K562 (cell line): Measurements from ENCODE around the gene IL12RB1. TPM values are rescaled to one million over a fixed set of nuclear protein-coding genes. Genes with fewer than 3 reads are reported as not detected.
A peak's percentile ranks its signal among the peaks of the same experiment; 100 is the strongest.

Source experiments
- ATAC-seq: fragments of 200-7000 bp; cut with Tn5 transposase; 3 replicates; pipeline ENCODE4 v1.9.1; 2020; ENCODE audit warnings: moderate library complexity
- BruUV-seq: library from RNA; stranded (reverse); fragments of 400-500 nt; replicated peaks from 2 replicates; lab custom pipeline; 2021; lab: Mats Ljungman, UMichigan
- CTCF ChIA-PET: fragments of 300-600 bp; formaldehyde crosslinking; extraction: SDS; loops from one replicate; lab custom pipeline; 2021; ENCODE audit warnings: low intra/inter-chr PET ratio; lab: Yijun Ruan, JAX
- POLR2A ChIA-PET: fragments of 300-600, 350-650 bp; sonication (Branson Sonifier 250); formaldehyde crosslinking; extraction: SDS; loops from one replicate; lab custom pipeline; 2021; ENCODE audit warnings: antibody characterized with exemption, inconsistent platforms; lab: Yijun Ruan, JAX
- DNase-seq, 4 experiments: peaks; one replicate each; pipeline versions ENCODE4 v3.0.0 to v3.0.0-alpha.2; 2011 to 2018; ENCODE audit warnings: low spot score in 3 of 4, mixed read lengths in 3 of 4; ENCODE audit errors: extremely low read depth in 1 of 4
- FAIRE-seq: peaks from 2 replicates; lab custom pipeline; 2011; peaks lifted over from hg19 to GRCh38; lab: Jason Lieb, UNC
- H2AFZ ChIP-seq: 2 replicates; pipeline ENCODE4 v1.6.0; 2011; ENCODE audit warnings: low read depth, low read length, control low read depth, inconsistent platforms
- H3K27ac ChIP-seq: fragments of 200-600 bp; 3 replicates; pipeline ENCODE4 v1.8.0; 2011; ENCODE audit warnings: low read depth, mild to moderate bottlenecking, control low read depth, inconsistent platforms, low read length, moderate library complexity, mixed read lengths; ENCODE audit errors: extremely low read depth
- H3K27me3 ChIP-seq, 2 experiments: fragments of 300-600 bp in 1 of 2; 2 replicates in 1 of 2; 3 replicates in 1 of 2; pipeline versions ENCODE4 v1.6.0 to v1.8.0; 2011; ENCODE audit warnings: inconsistent platforms in 2 of 2, low read length in 2 of 2, mild to moderate bottlenecking in 1 of 2, mixed read lengths in 1 of 2, moderate library complexity in 1 of 2; ENCODE audit not compliant: control insufficient read depth in 2 of 2, insufficient read depth in 2 of 2
- H3K36me3 ChIP-seq: fragments of 300-600 bp; 3 replicates; pipeline ENCODE4 v1.8.0; 2011; ENCODE audit warnings: mild to moderate bottlenecking, low read length, inconsistent platforms; ENCODE audit not compliant: control insufficient read depth, insufficient read depth
- H3K4me1 ChIP-seq, 2 experiments: fragments of 200-600 bp in 1 of 2; replicated peaks in 1 of 2; 2 replicates in 1 of 2; 3 replicates in 1 of 2; pipeline versions ENCODE4 v1.5.1 to v1.8.0; 2011; ENCODE audit warnings: inconsistent platforms in 2 of 2, low read length in 2 of 2, mild to moderate bottlenecking in 1 of 2, mixed read lengths in 1 of 2, moderate library complexity in 1 of 2; ENCODE audit not compliant: control insufficient read depth in 2 of 2, insufficient read depth in 2 of 2
- H3K4me2 ChIP-seq: 2 replicates; pipeline ENCODE4 v1.6.1; 2011; ENCODE audit warnings: low read length, control low read depth, inconsistent platforms, mixed read lengths; ENCODE audit not compliant: insufficient read depth
- H3K4me3 ChIP-seq: fragments of 200-600 bp; sonication (generic), shearing (Covaris generic); 2 replicates; pipeline ENCODE4 v1.5.1; 2016; ENCODE audit warnings: control low read depth, inconsistent platforms
- H3K79me2 ChIP-seq: fragments of 200-600 bp; 3 replicates; pipeline ENCODE4 v1.8.0; 2011; ENCODE audit warnings: low read length, inconsistent platforms; ENCODE audit not compliant: control insufficient read depth, insufficient read depth
- H3K9ac ChIP-seq, 2 experiments: 2 replicates each; pipeline versions ENCODE4 v1.6.0 to v1.6.1; 2011; ENCODE audit warnings: low read depth in 2 of 2, low read length in 2 of 2, control low read depth in 1 of 2, inconsistent platforms in 1 of 2, mild to moderate bottlenecking in 1 of 2, mixed read lengths in 1 of 2; ENCODE audit not compliant: insufficient read depth in 1 of 2
- H3K9me1 ChIP-seq: one replicate; pipeline ENCODE4 v1.6.0; 2011; ENCODE audit warnings: inconsistent platforms, mild to moderate bottlenecking, low read length, moderate library complexity; ENCODE audit not compliant: control insufficient read depth, insufficient read depth
- H3K9me3 ChIP-seq: replicated peaks from 2 replicates; pipeline ENCODE4 v1.5.1; 2011; ENCODE audit warnings: low read depth, low read length, inconsistent platforms; ENCODE audit not compliant: control insufficient read depth, insufficient read depth
- H4K20me1 ChIP-seq: replicated peaks from 2 replicates; pipeline ENCODE4 v1.6.1; 2011; ENCODE audit warnings: low read length, inconsistent platforms, mixed read lengths; ENCODE audit not compliant: control insufficient read depth, insufficient read depth
- ETS2 ChIP-seq: IDR thresholded peaks from 2 replicates; pipeline ENCODE4 v1.6.1; 2016; ENCODE audit warnings: borderline replicate concordance, missing genetic modification characterization, mild to moderate bottlenecking, moderate library complexity, missing compliant biosample characterization; ENCODE audit not compliant: poor library complexity, severe bottlenecking
- FOXO4 ChIP-seq: fragments of 450-650 bp; formaldehyde crosslinking; IDR thresholded peaks from 2 replicates; pipeline ENCODE4 v1.4.0; 2020; ENCODE audit warnings: mild to moderate bottlenecking, moderate library complexity
- U2AF2 ChIP-seq: fragments of 200-400 bp; formaldehyde crosslinking; optimal IDR thresholded peaks from 2 replicates; pipeline ENCODE3; 2017; ENCODE audit warnings: low read depth, mild to moderate bottlenecking, low read length
- ZBTB40 ChIP-seq, 2 experiments: fragments of 450-650 bp in 1 of 2; sonication (generic) in 1 of 2; formaldehyde crosslinking in 1 of 2; IDR thresholded peaks; 2 replicates each; pipeline versions ENCODE4 v1.7.1 to v1.9.0; 2016 to 2022; ENCODE audit warnings: inconsistent platforms in 1 of 2, mild to moderate bottlenecking in 1 of 2, missing genetic modification reagents in 1 of 2
- ZNF24 ChIP-seq: fragments of 450-650 bp; IDR thresholded peaks from 2 replicates; pipeline ENCODE4 v1.6.1; 2016
- WGBS: fragments of 100-300 bp; shearing (Covaris generic); methylation state at CpG from one replicate; pipeline ENCODE4 v1.1.6; 2016; ENCODE audit warnings: low coverage, mixed read lengths; ENCODE audit not compliant: insufficient coverage; ENCODE audit errors: missing lambda C conversion rate; 5-methylcytosine and 5-hydroxymethylcytosine counted together
- in situ Hi-C: fragments of 300-500 bp; cut with MboI; formaldehyde crosslinking; loops from 4 replicates; pipeline ENCODE4 v1.15.0; 2018; ENCODE audit warnings: inconsistent platforms, mixed read lengths
- intact Hi-C: fragments of 100-400 bp; cut with micrococcal nuclease; formaldehyde crosslinking; loops from 2 replicates; pipeline ENCODE4 v1.14.2; 2022
- polyA plus RNA-seq, 8 experiments: library from polyadenylated mRNA; depleted of rRNA in 4 of 8; stranded (reverse) in 5 of 8; unstranded in 3 of 8; fragments of >200 nt; fragmentation: Nextera tagmentation in 2 of 8; fragmentation: Illumina TruSeq in 1 of 8; extraction: Ambion mirVana in 2 of 8; extraction: Trizol in 1 of 8; gene quantifications; 2 replicates each; pipeline versions ENCODE4 v1.2.1 to v1.2.3, GENCODE V29; 2011 to 2014; ENCODE audit warnings: inconsistent platforms in 1 of 8, missing spikeins in 1 of 8
- total RNA-seq, 7 experiments: library from RNA; depleted of rRNA in 6 of 7; stranded (reverse); fragments of >200 nt in 6 of 7; fragmentation: Illumina TruSeq in 2 of 7; extraction: Trizol in 2 of 7; gene quantifications; 2 replicates each; pipeline versions ENCODE4 v1.2.1 to v1.2.3, GENCODE V29; 2011 to 2021; ENCODE audit warnings: low replicate concordance in 1 of 7

The IL12RB1 gene
- total and polyA plus RNA-seq, 9 of the 15 experiments (the other 6 are each of a cell fraction or from before 2014, with no cell fraction given): 0.04 to 0.07 (median 0.06) TPM; not detected in 5

GRCh38 chr19:18096258-18096657 is 9.5 kb upstream of the IL12RB1 start:
- Histone ChIP-seq H3K4me2 (no peak overlapping the region), H3K79me2 (peaks cover 9% of the 10 kb centered on the region; the same call in 1 of the 3 replicates), H3K27ac (no peak overlapping the region), H3K27me3 (no peaks in the 10 kb centered on the region), H3K9me1 (no peaks in the 10 kb centered on the region), H4K20me1 (no peaks in the 10 kb centered on the region), H2AFZ (no peak overlapping the region), H3K36me3 (no peaks in the 10 kb centered on the region), H3K4me1 (peaks cover 24 to 45% of the 10 kb centered on the region in 2 experiments), H3K9me3 (no peaks in the 10 kb centered on the region)
- ChIA-PET CTCF (no interaction called here), POLR2A (interaction anchor here (0.6 kb wide), 1 partner anchor 147 kb away, joined by 3 read pairs; no protein-coding TSS in a partner anchor)
- no peak for ATAC-seq
- no peak for DNase-seq
- intact Hi-C loops (no loop called here), in situ Hi-C loops (loop anchor here (10.0 kb wide), 1 partner anchor 319 kb away; the partner anchor contains the start of gene SSBP4)
- no TSS peak for BruUV-seq
- WGBS: 85% methylated on average over 2 of the region's 2 CpGs
- no peak for TF ChIP-seq ETS2 (tag)
- TF ChIP-seq ZNF24: no peak
- TF ChIP-seq FOXO4: no peak
- peak; percentile 88 for TF ChIP-seq ZBTB40 (IDR thresholded peaks at IDR 0.05)
- peak; percentile 78 for TF ChIP-seq ZBTB40 (CRISPR knock-in tag; IDR thresholded peaks at IDR 0.05)
- TF ChIP-seq U2AF2: no peak
- TF ChIP-seq, all 486 proteins: peak for 1
- Histone ChIP-seq H3K9ac (no peak overlapping the region), H3K4me3 (no peak overlapping the region)
- no peak for FAIRE-seq
